Stomach (tissue), 4 donors: Measurements from ENCODE around the gene MIPEP.

ENCODE experiments used
- EP300 ChIP-seq: sonication (generic); formaldehyde crosslinking; IDR thresholded peaks from one replicate; pipeline ENCODE4 v1.6.1; 2017; ENCODE audit warnings: antibody characterized with exemption
- POLR2AphosphoS5 ChIP-seq, 3 donors: sonication (generic); formaldehyde crosslinking; IDR thresholded peaks; one replicate each; pipeline ENCODE4 v1.6.1; 2016; ENCODE audit warnings: antibody characterized with exemption in 3 of 3
- TF ChIP-seq, protein P1 (sequence below), 7 experiments: fragments of 450-650 bp in 4 of 7; fragments of 200-600 bp in 3 of 7; sonication (generic) in 3 of 7; IDR thresholded peaks; one replicate each; pipeline ENCODE4 v1.5.1; 2016 to 2019; ENCODE audit warnings: antibody characterized with exemption in 7 of 7, control low read depth in 2 of 7, mild to moderate bottlenecking in 1 of 7

DNA sequence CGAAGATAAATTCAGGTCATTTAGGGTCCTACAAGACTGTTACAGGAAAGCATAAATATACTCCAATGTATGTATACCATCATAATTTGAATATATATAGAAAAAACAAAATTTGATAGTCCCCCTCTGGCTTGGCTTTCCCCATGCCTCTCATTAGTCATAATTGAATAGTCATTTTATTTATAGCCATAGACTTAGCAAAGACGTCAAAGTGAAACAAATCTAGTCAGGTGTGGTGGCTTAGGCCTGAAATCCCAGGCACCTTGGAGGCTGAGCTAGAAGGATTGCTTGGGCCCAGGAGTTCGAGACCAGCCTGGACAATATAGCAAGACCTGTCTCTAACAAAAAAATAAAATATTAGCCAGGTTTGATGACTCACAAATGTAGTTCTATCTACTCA, 177.8 kb downstream of the MIPEP start:
- TF ChIP-seq, protein P1, sequence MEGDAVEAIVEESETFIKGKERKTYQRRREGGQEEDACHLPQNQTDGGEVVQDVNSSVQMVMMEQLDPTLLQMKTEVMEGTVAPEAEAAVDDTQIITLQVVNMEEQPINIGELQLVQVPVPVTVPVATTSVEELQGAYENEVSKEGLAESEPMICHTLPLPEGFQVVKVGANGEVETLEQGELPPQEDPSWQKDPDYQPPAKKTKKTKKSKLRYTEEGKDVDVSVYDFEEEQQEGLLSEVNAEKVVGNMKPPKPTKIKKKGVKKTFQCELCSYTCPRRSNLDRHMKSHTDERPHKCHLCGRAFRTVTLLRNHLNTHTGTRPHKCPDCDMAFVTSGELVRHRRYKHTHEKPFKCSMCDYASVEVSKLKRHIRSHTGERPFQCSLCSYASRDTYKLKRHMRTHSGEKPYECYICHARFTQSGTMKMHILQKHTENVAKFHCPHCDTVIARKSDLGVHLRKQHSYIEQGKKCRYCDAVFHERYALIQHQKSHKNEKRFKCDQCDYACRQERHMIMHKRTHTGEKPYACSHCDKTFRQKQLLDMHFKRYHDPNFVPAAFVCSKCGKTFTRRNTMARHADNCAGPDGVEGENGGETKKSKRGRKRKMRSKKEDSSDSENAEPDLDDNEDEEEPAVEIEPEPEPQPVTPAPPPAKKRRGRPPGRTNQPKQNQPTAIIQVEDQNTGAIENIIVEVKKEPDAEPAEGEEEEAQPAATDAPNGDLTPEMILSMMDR (IDR thresholded peaks at IDR 0.05), result no peak
- TF ChIP-seq EP300 (no peak), POLR2AphosphoS5 (IDR thresholded peaks at IDR 0.05) (no peak)
